MG63 (cell line): ENCODE results near the gene SLC26A9. TPM values are rescaled to one million over a fixed set of nuclear protein-coding genes. Genes with fewer than 3 reads are reported as not detected.
A peak's percentile ranks its signal among the peaks of the same experiment; 100 is the strongest.

Experiments
- DNase-seq: peaks from one replicate; pipeline ENCODE4 v3.0.0-alpha.2; 2020
- H3K27me3 ChIP-seq: fragments of 250-450 bp; sonication (Bioruptor Pico); 2 replicates; pipeline ENCODE4 v1.5.1; 2020; ENCODE audit warnings: mild to moderate bottlenecking, moderate library complexity
- H3K36me3 ChIP-seq: fragments of 250-450 bp; sonication (Bioruptor Pico); 2 replicates; pipeline ENCODE4 v1.5.1; 2020; ENCODE audit warnings: mild to moderate bottlenecking, moderate library complexity
- H3K4me3 ChIP-seq: fragments of 250-450 bp; sonication (Bioruptor Pico); 2 replicates; pipeline ENCODE4 v1.5.1; 2020; ENCODE audit warnings: mild to moderate bottlenecking, moderate library complexity
- H3K9me3 ChIP-seq: fragments of 250-450 bp; sonication (Bioruptor Pico); 2 replicates; pipeline ENCODE4 v1.5.1; 2020; ENCODE audit warnings: mild to moderate bottlenecking, moderate library complexity
- total RNA-seq: library from RNA; depleted of rRNA; stranded (reverse); fragments of >200 nt; shearing (Covaris generic); gene quantifications from 2 replicates; pipeline ENCODE4 v1.2.3, GENCODE V29; 2014; ENCODE audit warnings: low replicate concordance

The SLC26A9 gene
- total RNA-seq, 1 experiment from 2014 or later = not detected

GRCh38 chr1:205936846-205937586, 6.2 kb downstream of the SLC26A9 start:
- no peak overlapping the region for H3K4me3 ChIP-seq
- peak; percentile 43 for DNase-seq
- H3K27me3 ChIP-seq = 0 out of 2 replicates have a peak, but pooled peaks cover 2% of the 10 kb centered on the region
- H3K9me3 ChIP-seq = no peaks in the 10 kb centered on the region; the same call in 1 of the 2 replicates
- no peaks in the 10 kb centered on the region for H3K36me3 ChIP-seq

DNA sequence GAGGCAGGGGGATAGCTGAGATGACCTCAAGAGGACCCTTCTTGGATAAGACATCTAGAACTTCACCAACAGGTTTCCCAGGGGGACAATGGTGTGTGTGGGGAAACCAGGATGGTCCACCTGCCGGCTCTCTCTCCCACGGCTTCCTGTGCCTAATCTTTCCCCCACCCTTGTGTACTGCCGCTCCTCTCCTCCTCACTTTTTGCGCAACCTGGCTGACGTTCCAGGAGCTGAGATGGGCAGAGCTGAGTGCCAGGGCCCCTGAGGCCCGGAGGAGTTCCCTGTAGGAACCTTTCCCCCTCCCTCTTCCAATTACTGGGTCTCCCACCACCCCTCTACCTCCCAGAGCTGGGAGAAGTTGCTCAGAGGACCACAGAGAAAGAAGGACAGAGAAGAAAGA, 6.9 kb downstream of the SLC26A9 start:
- DNase-seq = no peak
- H3K4me3 ChIP-seq = no peak overlapping the region
- H3K27me3 ChIP-seq = 0 out of 2 replicates have a peak, but pooled peaks cover 2% of the 10 kb centered on the region
- no peaks in the 10 kb centered on the region; the same call in 1 of the 2 replicates for H3K9me3 ChIP-seq
- no peaks in the 10 kb centered on the region for H3K36me3 ChIP-seq

DNA sequence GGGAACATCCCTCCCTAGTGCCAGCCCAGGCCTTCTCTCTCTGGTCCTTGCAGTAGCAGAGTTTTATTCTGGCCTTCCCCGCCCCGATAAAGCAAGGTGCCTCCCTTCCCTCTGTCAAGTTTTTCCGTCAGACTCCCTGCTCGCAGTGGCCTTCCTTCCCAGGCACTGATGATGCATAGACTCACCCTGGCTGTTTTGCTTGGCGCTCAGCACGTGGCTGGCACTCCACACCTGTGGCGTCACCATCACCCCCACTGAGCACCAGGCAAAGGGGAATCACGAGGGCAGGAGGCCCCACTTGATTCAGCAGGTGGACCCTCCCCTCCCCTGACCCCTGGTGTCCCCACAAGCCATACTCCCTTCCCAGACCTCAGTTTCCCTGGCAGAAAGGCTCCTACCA, 7.4 kb downstream of the SLC26A9 start:
- Histone ChIP-seq H3K36me3 (no peaks in the 10 kb centered on the region), H3K9me3 (no peaks in the 10 kb centered on the region; the same call in 1 of the 2 replicates), H3K4me3 (no peak overlapping the region), H3K27me3 (0 out of 2 replicates have a peak, but pooled peaks cover 2% of the 10 kb centered on the region)
- DNase-seq = no peak

DNA sequence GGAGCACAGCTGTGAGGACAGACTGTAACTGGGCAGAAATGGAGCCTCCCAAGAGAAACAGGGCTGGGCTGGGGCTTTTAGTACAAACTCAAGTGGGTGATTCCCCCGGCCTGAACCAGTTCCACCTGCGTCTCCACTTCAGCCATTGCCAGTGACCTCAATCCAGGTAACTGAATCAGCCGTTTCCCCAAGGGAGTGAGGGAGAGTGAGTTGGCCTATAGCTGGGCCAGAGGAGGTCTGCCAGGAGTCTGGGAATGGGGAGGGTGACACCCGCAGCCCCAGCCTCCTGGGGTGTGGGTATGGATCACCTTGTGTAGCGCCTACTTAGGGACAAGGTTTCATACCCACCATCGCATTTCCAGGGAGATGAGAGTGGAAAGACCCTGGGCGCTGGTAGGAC, 8.5 kb downstream of the SLC26A9 start:
- Histone ChIP-seq H3K4me3 (no peak overlapping the region), H3K27me3 (0 out of 2 replicates have a peak, but pooled peaks cover 2% of the 10 kb centered on the region), H3K36me3 (no peaks in the 10 kb centered on the region), H3K9me3 (no peaks in the 10 kb centered on the region; the same call in 1 of the 2 replicates)
- no peak for DNase-seq

DNA sequence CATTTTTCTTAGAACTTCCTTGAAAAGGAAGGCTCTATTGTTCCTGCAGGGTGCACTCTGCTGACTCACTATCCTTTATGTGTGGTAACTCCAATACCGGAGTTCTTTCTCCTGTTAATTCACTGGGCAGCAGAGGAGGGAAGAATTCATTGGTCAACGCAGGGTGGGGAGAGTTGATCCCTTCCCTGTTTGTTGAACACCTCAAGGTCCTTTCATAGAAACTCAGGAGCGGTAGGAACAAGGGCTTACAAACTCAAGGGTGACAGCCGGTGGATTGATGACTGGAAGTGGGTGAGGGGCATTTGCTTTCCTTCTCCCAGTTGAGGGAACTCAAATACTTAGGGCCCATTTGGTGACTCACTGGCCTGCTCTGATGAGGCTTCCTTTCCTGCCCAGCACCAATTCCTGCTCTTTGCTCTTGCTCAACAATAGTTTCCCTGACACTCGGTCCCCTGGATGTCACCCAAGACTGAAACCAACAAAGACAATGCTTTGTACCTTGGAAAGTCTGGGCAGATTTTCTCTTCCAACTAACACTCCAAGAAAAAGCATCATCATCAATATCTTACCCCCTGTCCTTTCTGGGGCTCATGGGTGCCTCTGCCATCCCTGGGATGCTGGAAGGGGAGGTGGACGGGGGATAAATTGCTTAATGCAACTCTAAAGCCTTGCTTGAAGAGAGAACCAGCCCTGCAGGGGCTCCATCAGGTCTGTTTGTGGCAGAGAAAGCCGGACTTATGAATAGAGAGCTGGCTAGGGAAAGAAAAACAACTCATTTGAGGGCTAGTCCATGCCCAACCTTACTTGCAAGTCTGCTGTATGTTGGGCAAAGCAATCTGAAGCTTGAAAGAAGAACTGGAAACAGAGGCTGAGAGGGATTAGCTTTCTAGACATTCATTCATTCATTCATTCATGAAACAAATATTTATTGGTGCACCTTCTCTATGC, 9.3 kb downstream of the SLC26A9 start:
- peak; percentile 63 for DNase-seq
- Histone ChIP-seq H3K36me3 (no peaks in the 10 kb centered on the region), H3K9me3 (no peaks in the 10 kb centered on the region; the same call in 1 of the 2 replicates), H3K27me3 (no peaks in the 10 kb centered on the region), H3K4me3 (no peak overlapping the region)

GRCh38 chr1:205932776-205933175, 10.5 kb downstream of the SLC26A9 start:
- H3K27me3 ChIP-seq = no peaks in the 10 kb centered on the region
- no peaks in the 10 kb centered on the region; the same call in 1 of the 2 replicates for H3K9me3 ChIP-seq
- DNase-seq = no peak
- no peaks in the 10 kb centered on the region for H3K36me3 ChIP-seq
- no peak overlapping the region for H3K4me3 ChIP-seq

- no peaks in the 10 kb centered on the region; the same call in 1 of the 2 replicates for H3K9me3 ChIP-seq
- DNase-seq = no peak
- H3K27me3 ChIP-seq = no peaks in the 10 kb centered on the region
- no peaks in the 10 kb centered on the region for H3K36me3 ChIP-seq
- H3K4me3 ChIP-seq = no peak overlapping the region
Observed at GRCh38 chr1:205930799-205931281, 12.4 kb downstream of the SLC26A9 start.

- Histone ChIP-seq H3K36me3 (no peaks in the 10 kb centered on the region), H3K9me3 (no peaks in the 10 kb centered on the region; the same call in 1 of the 2 replicates), H3K4me3 (no peak overlapping the region), H3K27me3 (no peaks in the 10 kb centered on the region)
- DNase-seq = no peak
Observed at GRCh38 chr1:205930195-205930577, 13.1 kb downstream of the SLC26A9 start.

GRCh38 chr1:205929496-205930194, 13.6 kb downstream of the SLC26A9 start:
- Histone ChIP-seq H3K9me3 (no peaks in the 10 kb centered on the region; the same call in 1 of the 2 replicates), H3K27me3 (no peaks in the 10 kb centered on the region), H3K4me3 (no peak overlapping the region), H3K36me3 (no peaks in the 10 kb centered on the region)
- no peak for DNase-seq

GRCh38 chr1:205928317-205928716, 14.9 kb downstream of the SLC26A9 start:
- Histone ChIP-seq H3K27me3 (no peaks in the 10 kb centered on the region), H3K36me3 (no peaks in the 10 kb centered on the region), H3K4me3 (no peak overlapping the region), H3K9me3 (no peaks in the 10 kb centered on the region; the same call in 1 of the 2 replicates)
- no peak for DNase-seq

- no peaks in the 10 kb centered on the region for H3K36me3 ChIP-seq
- no peak overlapping the region for H3K4me3 ChIP-seq
- H3K9me3 ChIP-seq = no peaks in the 10 kb centered on the region
- no peak for DNase-seq
- no peaks in the 10 kb centered on the region for H3K27me3 ChIP-seq
Observed at GRCh38 chr1:205927676-205928075, 15.6 kb downstream of the SLC26A9 start.

- H3K27me3 ChIP-seq = no peaks in the 10 kb centered on the region
- H3K9me3 ChIP-seq = no peaks in the 10 kb centered on the region
- no peak for DNase-seq
- H3K4me3 ChIP-seq = no peak overlapping the region
- H3K36me3 ChIP-seq = no peaks in the 10 kb centered on the region
Observed at GRCh38 chr1:205927247-205927646, 16.0 kb downstream of the SLC26A9 start.

GRCh38 chr1:205926636-205927035, 16.6 kb downstream of the SLC26A9 start:
- no peak for DNase-seq
- Histone ChIP-seq H3K27me3 (no peaks in the 10 kb centered on the region), H3K36me3 (no peaks in the 10 kb centered on the region), H3K4me3 (no peak overlapping the region), H3K9me3 (no peaks in the 10 kb centered on the region)

DNA sequence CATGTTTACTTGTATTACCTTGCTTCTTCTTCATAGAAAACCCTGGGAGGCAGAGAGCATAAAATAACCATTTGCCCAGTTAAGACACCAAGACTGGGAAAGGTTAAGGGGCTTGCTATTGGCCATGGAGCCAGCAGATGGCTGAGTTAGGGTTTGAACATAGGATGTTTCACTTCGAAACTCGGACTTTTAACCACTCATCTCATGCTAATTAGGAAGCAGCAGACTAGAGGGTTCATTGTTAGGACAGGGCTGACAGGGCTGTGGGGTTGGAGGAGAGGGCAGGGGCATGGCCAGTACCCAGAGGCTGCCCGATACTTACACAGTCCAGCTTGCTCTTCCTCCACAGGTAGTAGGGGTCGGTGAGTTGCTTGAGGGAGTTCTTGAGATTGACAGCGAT, 17.0 kb downstream of the SLC26A9 start:
- DNase-seq = no peak
- no peak overlapping the region for H3K4me3 ChIP-seq
- no peaks in the 10 kb centered on the region for H3K9me3 ChIP-seq
- no peaks in the 10 kb centered on the region for H3K27me3 ChIP-seq
- no peaks in the 10 kb centered on the region for H3K36me3 ChIP-seq

DNA sequence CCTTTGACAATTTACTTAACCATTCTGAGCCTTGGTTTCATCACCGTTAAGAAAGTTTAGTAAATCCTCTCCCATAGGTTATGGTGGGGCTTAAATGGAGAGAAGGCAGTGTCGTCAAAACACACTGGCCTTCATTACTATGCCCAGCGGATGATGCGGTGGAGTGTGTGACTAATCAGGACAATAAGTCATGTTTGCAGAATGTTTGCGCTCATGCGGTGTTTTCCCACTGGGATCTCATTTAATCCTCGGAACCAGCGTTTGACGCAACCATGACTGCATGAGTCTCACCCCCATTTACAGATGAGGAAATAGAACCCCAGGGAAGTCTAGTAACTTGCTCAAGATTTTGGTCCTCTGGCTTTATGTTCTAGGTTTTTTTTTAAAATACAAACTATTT, 17.5 kb downstream of the SLC26A9 start:
- H3K27me3 ChIP-seq = no peaks in the 10 kb centered on the region
- H3K4me3 ChIP-seq = no peak overlapping the region
- H3K9me3 ChIP-seq = no peaks in the 10 kb centered on the region
- peak; percentile 79 for DNase-seq
- no peaks in the 10 kb centered on the region for H3K36me3 ChIP-seq

- H3K9me3 ChIP-seq = no peaks in the 10 kb centered on the region
- no peaks in the 10 kb centered on the region for H3K27me3 ChIP-seq
- H3K36me3 ChIP-seq = no peaks in the 10 kb centered on the region
- DNase-seq = no peak
- H3K4me3 ChIP-seq = no peak overlapping the region
Observed at GRCh38 chr1:205924460-205924790, 18.8 kb downstream of the SLC26A9 start.
